NCI-H2227 (cell line): Measurements from ENCODE around the gene KLF5.
"Not testable (repeated sequence)": the region's sequence is repeated elsewhere in the genome, so short reads cannot be mapped to it uniquely, and the experiment has no call there.

ENCODE experiments used
- DNase-seq: peaks from one replicate; lab custom pipeline; 2025; ENCODE audit not compliant: unreplicated experiment; lab: John Stamatoyannopoulos, UW

Gene KLF5

DNA sequence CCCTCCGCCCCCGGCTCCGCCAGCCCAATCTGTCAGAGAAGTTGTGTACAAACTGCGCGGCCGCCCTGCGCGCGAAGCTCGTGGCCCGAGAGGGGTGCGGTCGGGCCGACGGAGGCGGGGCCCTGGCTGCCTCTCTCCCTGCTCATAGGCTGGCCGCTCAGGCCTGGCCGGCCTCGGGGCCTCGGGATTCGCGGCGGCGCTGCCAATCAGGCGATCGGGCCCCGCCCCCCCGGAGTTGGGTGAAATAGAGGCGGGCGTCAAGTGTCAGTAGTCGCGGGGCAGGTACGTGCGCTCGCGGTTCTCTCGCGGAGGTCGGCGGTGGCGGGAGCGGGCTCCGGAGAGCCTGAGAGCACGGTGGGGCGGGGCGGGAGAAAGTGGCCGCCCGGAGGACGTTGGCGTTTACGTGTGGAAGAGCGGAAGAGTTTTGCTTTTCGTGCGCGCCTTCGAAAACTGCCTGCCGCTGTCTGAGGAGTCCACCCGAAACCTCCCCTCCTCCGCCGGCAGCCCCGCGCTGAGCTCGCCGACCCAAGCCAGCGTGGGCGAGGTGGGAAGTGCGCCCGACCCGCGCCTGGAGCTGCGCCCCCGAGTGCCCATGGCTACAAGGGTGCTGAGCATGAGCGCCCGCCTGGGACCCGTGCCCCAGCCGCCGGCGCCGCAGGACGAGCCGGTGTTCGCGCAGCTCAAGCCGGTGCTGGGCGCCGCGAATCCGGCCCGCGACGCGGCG, at the start of gene KLF5:
KLF5 (plus strand) TSS at position 270 of the 724 bp plus-strand sequence; CDS start at position 593, 323 bp downstream.
- DNase-seq: peak; percentile 90

DNA sequence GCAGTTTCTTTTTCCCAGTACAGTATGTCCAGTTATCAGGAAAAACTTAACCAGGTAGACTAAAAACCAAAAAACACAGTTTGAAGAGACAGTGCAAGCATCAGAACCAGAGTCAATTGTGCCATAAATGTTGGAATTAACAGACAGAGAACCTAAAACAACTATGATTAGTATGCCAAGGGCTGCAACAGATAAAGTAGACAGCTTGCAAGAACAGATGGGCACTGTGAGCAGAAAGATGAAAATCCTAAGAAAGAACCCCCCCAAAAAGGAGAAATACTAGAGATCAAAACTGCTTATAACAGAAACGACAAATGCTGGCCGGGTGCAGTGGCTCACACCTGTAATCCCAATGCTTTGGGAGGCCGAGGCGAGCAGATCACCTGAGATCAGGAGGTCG, 47.1 kb upstream of the KLF5 start:
- DNase-seq: no peak

DNA sequence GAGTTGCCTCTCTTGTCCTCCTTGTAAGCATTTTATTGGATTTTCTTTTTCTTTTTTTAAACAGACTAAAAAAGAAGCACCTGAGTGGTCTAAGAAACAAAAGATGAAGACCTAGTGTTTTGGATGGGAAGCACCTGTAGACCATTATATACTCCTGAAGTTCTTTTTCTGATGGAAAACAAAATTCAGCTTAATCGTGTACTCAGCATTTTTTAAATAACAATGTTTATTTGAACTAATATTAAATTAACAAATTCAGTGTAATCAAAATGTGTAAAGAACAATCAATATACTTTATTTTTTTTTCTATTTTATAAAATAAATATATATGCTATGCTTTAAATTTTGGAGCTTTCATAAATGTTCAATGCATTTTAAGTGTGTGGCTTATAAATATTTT, 43.0 kb upstream of the KLF5 start:
- DNase-seq: no peak

DNA sequence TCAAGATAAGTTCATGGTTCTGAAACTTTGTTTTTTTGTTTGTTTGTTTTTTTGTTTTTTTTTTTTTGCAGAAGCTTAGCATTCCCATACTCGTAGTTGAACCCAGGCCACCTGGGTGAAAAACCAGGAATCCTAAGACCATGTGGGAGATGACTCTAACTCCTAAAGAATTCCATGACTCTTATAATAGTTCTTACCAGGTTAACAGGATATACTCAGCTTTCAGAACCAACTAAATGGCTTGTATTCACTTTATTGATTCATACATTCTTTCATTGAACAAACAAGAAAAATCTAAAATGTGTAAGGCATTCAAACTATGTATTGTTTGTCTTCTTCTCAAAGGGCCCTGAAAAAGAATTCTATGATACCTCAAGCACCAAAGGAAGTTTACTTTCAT, 40.5 kb upstream of the KLF5 start:
- DNase-seq: no peak

DNA sequence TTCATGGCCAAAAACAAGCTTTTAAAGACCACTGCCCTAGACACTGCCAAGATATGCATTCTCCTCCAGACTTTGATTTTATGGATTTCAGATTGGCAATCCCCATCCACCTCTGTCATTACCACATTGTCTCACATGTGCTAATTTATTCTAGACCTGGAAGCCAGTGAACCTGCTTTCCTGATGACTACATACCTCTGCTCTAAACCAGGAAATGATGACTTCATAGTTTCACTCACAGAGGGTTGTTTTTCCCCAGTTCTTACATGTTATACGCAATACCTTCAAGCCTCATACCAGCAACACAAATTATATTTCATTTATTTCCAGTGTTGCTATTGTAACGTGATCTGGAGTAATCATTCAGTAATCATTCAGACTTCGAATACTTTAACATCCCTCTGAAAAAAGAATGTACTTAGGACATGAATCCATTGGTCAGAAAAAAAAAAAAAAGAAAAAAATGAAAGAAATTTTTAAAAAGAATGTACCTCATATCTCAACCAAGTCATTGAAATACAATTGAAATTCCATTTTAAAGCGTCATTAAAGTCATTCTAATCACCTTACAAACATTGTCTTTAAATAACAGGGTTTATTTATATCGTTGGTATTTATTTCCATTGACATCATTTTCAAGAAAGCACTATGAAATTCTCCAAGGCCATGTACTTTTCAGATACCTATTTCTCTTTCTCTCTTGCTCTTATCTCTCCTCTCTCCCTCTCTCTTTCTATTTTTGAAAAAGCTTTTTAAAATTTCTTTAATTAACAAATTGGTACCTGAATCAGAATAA, 33.4 kb upstream of the KLF5 start:
- no peak for DNase-seq

DNA sequence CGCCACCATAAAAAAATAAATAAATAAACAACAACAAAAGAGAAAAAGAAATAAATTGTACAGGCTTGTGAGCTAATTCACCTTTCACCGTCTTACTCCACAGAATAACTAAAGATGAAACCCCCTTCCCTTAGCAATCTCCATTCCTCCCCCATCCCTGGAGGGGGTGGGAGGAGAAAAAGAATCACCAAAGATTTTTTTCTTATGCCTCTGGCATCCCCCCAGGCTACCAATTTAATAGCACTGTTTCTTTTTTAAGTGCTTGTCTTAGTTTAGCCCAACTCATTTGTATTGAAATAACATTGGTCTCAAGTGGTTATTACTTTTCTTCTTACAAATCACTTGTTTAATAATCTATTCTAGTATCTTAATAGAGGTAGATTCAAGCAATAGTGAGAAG, 23.9 kb upstream of the KLF5 start:
- no peak for DNase-seq

DNA sequence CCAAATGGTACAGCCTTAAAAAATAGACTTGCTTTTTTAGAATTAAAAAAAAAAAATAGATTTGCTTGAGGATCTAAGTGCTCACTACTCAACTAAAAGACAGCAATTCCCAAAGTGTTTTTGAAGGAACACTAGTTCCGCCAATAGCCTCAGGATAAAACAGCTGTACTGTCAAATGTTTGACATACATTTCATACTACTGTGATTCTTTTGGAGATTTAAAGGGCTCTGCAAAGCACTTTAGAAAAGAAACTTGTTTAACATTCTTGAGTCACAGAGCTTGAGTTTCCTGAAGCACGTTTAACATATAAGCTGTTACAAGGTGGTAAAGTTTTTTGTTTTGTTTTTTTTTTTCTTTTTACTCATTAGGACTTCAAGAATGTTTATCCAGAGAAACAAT, 23.1 kb upstream of the KLF5 start:
- no peak for DNase-seq

DNA sequence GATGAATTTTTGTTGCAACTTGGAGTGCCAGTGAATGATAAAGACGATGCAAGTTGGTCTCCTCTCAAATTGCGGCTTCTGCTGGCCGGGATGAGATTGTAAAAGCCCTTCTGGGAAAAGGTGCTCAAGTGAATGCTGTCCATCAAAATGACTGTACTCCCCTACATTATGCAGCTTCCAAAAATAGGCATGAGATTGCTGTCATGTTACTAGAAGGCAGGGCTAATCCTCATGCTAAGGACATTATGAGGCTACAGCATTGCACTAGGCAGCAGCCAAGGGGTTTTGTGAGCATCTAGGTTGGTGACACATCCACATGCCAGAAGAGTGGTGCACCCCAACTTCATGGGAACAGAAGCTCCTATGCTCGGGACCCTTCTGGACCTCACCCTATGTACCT, 22.2 kb upstream of the KLF5 start:
- DNase-seq: no peak

DNA sequence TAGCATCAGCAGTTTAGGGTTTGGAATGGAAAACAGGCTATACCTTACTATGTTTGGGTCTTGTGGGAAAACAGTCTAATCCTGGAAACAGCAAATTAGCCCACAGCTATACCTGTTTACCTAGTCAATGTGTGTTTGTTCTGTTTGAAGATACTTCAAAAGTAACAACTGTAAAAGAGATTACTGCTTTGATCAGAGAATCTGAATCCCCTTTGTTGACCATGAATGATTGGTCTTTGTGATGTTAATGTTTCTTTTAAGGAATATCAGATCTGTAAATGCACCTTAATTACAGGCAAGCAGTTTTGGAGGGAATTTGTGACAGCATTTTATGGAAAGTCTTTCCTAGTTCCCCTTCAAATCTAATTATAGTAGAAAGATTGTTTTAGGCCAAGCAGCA, 20.7 kb upstream of the KLF5 start:
- DNase-seq: no peak

DNA sequence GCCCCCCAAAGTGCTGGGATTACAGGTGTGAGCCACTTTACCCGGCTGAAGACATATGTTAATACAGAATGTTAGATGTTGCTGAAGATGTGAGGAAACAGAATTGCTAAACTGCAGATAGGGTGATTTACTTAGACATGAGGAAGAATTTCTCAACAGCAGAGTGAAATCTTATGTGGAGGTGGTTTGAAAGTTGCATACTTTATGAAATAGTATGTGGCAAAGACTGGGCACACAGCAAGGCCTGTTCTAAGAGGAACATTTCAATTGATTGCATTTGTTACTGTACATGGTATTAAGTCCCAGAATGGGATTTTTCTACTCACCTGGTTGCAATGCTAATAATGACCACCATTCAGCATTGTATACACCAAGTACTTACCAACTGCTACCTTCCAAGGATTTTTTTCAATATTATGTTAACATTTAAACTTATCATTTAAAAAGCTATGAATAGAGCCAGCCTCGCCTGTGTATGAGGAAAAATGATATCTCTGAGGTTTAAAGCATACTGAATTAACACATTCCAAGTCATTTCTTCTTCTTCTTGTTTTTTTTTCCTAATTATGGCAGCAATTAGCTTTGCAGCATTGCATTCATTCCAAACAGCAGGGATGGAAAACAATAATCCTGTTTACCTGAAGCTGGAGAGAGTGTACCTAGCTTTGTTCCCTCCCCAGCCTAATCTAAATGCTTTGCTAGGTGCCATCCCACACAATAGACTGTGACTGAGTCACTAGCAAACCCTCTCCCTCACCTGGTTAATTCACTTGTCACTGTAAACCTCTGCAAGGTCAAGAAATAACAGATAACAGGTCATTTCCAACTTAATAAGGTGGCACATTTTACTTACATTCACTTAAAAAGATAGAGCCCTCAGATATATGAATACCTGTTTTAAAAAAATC, 19.4 kb upstream of the KLF5 start:
- no peak for DNase-seq

DNA sequence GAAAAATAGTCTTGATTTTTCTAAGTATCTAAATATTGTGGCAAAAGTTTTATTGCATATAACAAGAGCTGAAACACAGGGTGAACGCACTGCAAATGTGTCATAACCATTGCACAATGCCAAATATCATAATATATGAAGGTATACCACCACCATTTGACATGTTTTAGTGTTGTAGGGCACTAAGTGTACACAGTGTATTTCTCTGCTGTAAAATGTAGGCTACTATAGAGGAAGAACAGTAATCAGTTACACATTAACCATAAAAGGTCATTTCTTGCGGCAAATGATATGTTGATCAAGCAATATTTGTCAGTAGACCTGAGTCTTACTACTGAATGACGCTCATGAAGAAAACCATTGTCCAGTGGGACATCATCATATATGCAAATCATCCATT, 18.3 kb upstream of the KLF5 start:
- DNase-seq: no peak

DNA sequence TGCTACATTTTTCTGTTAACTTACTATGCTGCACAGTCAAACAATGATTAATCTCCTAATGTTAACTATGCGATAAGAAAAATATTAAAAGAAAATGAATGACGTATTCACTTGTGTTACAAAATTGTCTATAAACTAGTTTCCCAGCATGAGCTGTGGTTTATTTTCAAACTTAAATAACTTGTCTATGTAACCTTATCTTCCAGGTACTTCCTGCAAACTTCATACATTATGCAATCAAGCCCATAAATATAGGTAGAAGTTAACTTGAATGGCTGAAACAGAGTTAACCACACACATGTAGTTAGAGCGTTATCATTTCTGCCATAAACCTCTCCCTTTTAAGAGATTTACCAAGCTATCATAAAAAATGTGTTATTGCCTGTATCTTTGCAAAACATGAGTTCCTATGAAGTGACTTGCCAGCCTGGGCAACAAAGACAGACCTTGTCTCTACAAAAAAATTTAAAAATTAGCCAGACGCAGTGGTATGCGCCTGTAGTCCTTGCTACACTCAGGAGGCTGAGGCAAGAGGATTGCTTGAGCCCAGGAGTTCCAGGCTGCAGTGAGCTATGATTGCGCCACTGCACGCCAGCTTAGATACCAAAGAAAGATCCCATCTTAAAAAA, 17.7 kb upstream of the KLF5 start:
- DNase-seq: no peak

DNA sequence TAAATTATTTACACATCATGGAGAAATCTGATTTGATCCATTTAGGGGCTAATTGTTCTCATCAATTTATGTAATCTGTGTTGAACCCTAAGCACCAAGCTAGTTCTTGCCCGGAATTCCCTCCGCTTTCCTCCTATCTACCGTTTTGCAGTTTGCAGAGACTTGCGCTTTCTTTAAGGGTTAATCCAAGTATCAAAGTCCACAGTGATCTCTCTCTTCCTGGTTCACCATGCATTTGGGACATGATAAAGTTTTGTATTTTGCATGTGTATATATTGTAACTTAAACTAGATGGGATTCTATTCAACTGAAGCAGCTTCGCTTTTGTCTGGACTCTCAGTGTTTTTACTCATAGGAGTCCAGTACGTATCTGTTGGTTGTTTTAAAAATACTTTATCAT, 13.8 kb upstream of the KLF5 start:
- DNase-seq: no peak

DNA sequence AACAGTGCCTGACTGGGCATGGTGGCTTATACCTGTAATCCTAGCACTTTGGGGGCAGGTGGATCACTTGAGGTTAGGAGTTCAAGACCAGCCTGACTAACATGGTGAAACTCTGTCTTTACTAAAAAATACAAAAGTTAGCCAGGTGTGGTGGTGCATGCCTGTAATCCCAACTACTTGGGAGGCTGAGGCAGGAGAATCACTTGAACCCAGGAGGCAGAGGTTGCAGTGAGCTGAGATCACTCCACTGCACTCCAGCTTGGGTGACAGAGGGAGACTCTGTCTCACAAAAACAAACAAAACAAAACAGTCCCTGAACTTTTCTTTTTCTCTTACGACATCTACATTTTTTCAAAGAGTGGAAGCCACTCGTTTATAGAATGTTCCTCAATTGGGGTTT, 10.2 kb upstream of the KLF5 start:
- DNase-seq: not testable (repeated sequence)

DNA sequence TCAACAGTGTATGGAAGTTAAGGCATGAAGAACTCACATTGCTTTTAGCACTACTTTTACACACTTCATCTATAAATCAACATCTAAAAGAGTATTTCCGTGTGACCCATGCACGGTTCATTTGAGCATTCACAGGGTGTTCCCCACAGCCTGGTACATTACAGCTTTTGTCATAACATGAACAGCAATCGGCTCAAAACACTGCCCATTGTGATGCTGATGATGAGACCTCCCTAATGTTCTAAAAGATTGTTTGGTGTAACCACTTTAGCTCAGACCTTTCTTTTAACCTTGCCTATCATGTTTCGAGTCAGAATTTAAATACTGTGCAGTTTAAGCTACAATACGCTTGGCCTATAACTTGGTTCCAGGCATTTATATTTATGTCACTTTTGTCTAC, 4.1 kb upstream of the KLF5 start:
- DNase-seq: no peak

DNA sequence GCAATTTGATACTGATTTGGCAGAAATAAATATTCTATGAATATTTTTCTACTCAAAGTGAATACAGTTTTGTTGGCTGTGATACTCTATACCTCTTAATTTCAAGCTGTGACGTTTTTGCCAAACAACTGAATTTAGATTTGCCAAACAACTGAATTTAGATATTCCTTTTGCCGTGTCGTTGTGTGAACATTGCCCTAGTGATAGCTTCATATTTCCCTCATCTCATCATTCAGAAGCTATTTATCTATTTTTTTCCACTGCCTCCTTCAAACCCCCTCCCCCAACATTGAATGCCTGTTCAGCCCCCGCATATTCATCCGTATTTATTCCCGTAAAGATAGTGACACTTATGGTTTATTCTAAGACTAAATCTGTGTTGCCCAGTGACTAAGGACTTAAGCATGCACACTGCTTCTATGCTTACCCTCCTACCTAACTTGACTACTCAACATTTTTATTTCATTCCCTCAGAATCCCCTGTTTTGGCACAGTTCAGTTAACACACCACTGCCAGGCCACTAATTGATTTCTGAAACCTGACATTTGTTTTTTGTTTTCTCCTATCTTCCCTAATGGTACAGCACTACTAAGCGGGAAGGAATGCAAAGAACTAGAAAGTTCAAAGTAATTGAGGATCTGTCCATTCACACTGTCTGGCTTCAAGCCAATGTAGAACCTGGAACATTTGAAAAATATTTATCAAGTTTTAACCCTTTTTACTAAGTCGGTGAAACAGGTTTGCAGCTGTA, 2.8 kb upstream of the KLF5 start:
- no peak for DNase-seq

DNA sequence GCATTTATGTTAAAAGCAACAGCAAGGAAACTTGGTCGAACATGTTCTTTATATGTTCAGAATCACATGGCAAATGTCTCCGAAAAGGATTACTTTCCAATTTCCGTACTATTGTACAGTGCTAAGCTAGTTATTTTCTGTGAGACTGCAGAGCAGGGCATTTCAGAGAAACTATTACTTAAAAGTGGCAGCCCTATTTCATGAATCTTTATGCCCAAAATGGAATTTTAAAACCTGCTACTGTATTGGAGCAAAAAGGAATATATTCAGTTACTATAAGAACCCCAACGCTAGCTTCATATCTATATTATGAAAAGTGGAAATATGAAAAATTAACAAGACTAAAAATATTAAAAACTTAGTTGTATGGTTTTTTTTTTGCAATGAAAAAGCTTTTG, 2.2 kb upstream of the KLF5 start:
- no peak for DNase-seq

DNA sequence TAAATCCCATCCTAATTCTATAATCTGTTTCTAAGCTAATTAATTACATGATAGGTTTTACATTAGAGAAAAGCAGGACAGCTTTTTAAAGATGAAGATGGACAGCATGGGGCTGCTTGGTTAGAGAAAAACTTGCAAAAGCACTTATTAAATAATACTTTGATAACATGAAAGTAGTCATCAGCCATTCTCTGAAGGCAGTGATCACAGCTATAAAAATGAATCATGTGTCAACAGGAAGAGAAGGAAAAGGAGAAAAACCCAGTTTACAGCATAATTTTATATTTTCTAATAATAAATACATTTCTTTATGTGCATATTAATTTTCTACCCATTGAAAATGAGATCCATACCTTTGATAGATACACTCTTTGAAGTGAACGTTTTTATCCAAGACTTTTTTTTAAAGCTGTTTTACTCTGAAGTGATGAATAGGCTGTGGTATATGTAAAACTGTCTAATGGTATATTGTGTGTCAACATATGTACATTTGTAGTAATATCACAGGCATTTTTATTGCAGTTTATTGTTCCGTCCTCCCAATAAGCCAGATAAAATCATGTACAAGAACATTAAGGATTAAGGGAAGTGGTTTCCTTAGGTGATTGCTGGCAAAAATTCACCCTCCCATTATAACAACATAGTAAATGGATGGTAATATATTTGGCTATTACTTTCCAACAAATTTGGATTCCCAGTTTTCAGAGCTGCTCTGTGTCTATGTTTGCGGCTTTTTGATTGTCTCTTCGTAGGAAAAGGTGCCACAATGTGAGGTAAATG, 1.3 kb upstream of the KLF5 start:
- DNase-seq: no peak

DNA sequence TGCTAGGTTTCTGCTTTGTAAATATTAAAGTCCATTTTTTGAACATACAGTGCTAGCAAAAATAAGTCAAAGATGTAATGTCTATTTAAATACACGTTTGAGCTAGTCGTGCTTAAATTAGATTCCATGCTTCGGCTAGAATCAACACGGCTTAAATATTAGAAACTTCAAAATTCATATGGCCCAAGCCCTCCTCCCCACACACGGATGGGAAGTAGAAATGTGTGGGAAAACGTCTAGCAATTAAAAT, 816 bp upstream of the KLF5 start:
- no peak for DNase-seq

DNA sequence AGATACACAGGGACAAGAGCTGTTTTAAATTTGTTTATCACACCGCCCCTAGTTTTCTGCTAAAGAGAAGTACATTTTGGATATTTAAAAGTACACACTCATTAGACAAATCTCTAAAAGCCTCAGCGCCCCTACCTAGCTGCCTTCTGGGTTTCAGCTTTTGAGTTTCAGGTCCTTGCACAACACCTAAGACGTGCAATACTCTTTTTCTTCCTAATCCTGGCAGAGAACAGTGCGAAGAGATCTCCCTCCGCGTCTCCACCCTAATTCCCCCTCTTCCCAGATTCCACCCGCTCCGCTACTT, 421 bp upstream of the KLF5 start:
- DNase-seq: no peak
